Caki2 (cell line): ENCODE measurements around the gene SFMBT2. TPM values are rescaled to one million over a fixed set of nuclear protein-coding genes. Genes with fewer than 3 reads are reported as not detected.

Experiments
- DNase-seq: peaks from one replicate; pipeline ENCODE4 v3.0.0-alpha.2; 2015; ENCODE audit warnings: low read depth
- in situ Hi-C: cut with HindIII; loops from 2 replicates; pipeline ENCODE4 v1.10.0; 2016; ENCODE audit warnings: low sequenced_read_pairs, low pct_unique_long_range_greater_than_20kb, mixed read lengths
- total RNA-seq: library from RNA; depleted of rRNA; stranded (reverse); fragments of >200 nt; shearing (Covaris generic); gene quantifications from 2 replicates; pipeline ENCODE4 v1.2.3, GENCODE V29; 2014; ENCODE audit warnings: low replicate concordance

The SFMBT2 gene
- total RNA-seq, 1 experiment from 2014 or later: 0.24 TPM

DNA sequence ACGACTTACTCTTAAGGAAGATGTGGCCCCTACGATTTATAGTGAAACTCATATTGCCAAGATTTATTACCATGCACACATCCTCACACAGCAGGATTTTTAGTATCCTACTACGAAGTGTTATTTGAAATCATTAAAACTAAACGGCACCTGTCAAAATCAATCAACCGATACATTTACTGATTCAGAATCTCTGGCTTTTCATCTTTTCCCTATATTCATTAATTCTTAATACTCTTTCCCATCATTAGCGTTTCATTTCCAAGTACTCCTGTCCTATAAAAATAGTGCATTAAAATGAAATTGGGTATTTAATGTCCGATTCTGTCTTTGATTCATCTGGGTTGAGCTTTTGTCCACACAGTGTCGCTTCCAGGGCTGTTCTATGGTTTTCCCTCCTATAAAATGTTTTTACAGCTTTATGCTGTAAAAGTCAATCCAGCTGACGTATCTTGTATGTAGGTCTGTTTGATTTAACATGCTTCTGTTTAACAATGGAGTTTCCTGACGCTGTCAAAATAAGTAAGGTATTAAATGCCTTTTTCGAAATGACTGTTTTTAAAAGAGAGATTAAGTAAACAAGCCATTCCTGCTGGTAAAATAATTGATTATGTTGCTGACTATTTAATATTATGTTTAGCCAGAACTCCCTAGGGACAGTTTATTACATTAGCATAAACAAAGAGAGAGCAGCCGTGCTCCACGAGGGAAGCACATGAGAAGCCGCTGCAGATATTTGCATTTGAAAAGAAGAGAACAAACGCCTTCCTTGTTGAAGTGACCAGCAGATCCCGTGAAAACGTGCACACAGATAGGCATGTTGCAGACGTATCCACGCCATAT is 22.3 kb upstream of the SFMBT2 start:
- in situ Hi-C loops: no loop called here
- no peak for DNase-seq

DNA sequence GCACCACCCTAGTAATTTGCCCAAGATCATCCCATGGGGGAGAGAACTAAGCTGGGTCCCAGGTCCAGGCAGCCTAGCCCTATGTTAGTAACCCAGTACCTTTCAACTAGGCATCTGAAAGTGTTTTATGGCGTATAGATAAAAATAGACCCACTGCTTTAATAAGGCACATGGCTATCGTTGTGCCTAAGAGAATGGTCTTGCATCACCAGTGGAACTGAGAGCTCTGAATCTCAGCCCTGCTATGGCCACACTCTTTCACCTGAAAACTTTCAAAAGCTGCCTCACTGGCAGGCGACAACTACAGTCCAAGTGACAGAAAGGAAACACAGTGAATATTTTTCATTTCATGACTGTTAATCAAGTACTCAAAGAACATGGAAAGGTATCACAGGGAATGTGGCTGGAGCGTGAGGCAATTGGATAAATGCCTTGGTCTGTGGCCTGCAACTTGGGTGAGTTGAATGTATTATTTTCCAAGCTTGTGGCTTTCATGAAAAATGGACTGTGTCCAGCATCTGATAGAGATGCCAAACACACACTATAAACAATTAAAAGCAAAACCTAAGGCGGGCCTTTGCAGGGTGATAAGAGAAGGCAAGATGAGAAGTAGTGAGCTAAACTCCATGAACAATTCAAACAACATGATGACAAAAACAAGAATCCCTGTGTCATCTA is 18.0 kb upstream of the SFMBT2 start:
- in situ Hi-C loops: no loop called here
- no peak for DNase-seq

DNA sequence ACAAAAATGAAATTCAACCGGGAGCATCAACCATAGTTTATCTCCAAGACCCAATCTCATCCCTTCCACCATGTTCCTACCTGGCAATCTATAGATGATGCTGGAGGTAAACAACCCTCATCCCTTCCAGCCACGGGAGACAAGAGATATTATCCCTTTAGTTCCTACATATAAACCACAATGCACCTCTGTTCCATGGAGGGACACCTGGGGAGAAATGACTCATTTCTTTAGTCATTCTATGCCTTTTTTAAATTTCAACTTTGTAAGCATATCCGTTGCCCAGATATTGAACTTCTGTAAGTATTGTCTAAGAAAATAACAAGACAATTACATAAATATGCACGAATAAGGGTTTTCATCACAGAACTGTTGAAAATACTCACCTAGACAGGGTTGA is 15.5 kb upstream of the SFMBT2 start:
- in situ Hi-C loops: no loop called here
- DNase-seq: no peak

DNA sequence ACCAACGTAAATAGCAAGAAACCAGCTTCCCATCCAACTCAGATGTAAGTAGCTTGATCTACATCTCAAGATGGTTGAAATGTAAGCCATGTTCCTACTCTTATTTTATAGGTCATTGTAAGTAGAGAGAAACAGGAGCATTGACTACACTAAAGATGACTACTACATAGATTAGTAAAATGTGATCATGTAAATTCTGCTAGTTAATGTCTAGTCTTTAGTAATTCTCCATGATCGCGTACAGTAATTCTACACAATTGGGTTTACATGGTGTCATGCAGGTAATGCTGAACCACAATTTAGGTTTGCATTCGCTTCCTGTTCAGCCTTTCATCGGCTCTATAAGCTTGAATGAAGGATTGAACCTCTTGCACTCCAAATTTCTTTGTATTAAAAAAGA is 14.9 kb upstream of the SFMBT2 start:
- in situ Hi-C loops: no loop called here

DNA sequence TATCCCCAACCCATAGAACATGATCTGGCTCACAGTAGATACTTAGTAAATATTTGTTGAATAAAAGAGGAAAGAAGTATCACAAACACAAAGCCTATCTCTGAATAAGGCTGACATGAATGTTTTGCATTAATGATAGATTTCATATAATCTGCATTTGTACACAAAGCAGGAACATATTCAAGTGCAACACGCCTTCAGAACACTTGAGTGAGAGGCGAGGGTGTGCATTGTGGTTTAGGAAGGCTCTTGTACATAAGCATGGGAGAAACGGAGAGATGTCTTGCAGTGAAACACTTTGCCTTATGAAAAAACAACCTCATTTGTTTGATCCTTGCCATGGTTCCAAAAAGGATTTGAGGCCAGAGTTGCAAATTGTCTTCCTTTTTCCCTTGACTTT is 14.1 kb upstream of the SFMBT2 start:
- no peak for DNase-seq
- in situ Hi-C loops: no loop called here

More for the DNA sequence above, 14.9 kb upstream of the SFMBT2 start:
- no peak for DNase-seq

DNA sequence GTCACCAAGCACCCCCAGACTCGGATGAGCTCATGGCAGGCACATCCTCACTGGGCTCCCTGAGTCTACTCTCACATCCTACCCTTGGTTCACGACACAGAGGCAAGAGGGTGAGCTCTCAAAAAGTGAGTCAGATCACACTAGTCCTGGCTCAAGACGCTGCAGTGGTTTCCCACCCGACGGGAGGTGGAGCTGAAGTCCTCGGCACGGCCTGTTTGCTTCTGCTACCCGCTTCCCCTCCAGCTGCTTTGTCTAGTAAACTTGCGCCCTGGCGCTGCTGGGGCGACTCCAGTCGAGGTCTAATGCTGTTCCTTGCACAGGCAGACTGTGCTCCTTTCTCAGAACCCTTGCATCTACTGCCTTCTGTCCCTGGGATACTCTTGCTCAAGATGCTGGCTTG is 13.5 kb upstream of the SFMBT2 start:
- in situ Hi-C loops: no loop called here
- no peak for DNase-seq

DNA sequence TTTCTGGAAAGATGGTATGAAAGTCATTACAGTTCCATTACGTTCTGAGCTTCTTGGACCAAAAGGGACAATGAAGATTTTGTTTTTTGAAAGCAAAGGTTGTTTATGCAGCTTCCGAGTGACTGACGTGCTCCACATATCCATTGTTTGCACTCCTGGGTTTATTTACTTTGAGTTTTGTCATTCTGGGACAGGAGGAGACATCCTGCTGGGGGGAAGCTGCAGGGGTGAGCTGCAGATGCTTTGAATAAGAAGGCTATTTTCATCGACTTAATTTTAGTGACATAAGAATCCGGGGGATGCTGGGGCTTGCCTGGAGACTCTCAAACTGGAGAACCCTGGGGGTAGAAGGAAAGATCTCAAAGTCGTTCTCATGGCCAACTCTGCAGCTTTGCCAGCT is 12.7 kb upstream of the SFMBT2 start:
- in situ Hi-C loops: no loop called here
- no peak for DNase-seq

DNA sequence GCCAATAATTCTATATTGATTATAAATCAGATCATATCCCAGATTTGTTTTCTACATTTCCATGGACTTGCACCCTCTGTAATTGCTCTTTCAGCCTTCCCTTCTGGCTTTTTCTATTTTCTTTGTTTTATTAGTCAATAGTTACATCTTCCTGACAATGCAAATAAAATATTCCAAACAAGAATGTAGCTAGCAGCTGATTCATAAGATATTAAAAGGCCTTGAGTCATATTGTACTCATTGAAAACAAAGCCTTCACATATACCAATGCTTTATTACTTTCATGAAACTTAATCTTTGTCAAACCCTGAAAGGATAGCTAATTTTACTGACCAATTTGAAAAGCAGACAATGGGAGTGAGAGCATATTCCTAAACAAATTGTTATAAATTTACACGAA is 10.7 kb upstream of the SFMBT2 start:
- DNase-seq: no peak
- in situ Hi-C loops: no loop called here

DNA sequence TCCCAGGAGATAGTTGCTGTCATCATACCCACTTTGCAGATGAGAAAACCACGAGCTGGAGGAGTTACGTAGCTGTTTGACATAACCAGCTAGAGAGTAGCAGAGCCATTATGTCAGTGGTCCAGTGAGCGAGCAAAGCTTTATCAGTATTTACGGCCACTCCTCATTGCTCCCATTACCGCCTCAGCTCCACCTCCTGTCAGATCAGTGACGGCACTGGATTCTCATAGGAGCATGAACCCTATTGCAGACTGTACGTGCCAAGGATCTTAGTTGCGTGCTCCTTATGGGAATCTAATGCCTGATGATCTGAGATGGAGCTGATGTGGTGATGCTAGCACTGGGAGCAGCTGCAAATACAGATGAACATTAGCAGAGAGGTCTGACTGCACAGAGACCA is 9.2 kb upstream of the SFMBT2 start:
- in situ Hi-C loops: no loop called here
- DNase-seq: no peak

DNA sequence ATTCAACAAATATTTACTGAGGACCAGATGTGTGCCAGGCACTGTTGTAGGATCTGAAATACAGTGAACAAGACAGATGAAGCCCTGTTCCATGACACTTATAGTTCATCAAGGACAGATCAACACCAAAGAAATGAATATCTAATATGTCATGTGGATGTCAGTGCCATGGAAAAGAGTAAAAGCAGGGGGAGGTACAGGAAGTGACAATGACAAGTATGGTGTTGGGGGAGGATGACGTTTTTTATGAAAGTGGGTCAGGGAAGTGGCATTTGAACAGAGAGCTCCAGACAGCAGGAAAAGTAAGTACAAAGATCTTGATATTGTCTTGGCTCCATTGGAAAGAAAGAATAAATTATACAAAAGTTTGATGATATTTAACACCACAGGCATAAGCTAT is 7.0 kb upstream of the SFMBT2 start:
- no peak for DNase-seq
- in situ Hi-C loops: no loop called here

DNA sequence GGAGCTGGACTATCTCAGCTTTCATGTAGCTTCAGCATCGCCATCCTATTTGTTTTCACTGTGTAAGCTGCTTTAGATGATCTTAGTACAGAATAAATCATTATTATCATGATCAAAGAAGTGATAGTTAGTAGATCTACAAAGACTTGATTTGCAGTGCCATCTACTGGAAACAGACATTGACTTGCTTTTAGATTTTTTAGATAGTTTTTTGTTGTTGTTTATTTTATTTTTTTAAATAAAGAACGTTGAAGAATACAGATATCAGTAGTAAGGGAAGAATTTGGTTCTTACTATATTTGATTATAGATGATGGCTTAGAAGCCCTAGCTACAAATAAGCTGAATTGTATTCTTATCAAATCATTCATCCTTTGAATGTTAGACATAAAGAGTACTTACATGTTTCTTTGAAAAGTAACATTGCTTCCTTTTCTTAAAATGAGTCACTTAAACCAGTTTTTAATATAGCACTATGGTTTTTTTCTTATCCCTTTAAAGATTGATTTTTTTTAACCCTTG is 6.3 kb upstream of the SFMBT2 start:
- DNase-seq: peak; percentile 38
- in situ Hi-C loops: no loop called here

DNA sequence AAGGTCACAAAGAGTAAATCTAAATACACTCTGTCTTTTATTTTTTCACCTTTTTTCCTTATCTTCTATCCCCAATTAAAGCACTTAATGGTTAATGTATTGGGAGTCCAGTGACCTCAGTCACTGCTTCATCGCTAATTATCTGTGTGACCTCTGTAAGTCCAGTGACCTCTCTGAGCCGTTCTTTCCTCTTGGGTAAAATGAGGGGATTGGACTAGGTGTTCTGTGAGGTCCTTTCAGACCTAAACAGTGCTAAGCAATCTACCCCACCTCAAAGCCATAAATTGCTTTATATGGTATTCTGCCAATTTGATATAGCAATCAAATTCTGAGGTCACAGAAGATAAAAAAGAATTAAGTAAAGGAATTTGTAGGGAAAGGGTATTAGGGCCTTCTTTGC is 3.9 kb upstream of the SFMBT2 start:
- in situ Hi-C loops: no loop called here
- no peak for DNase-seq

DNA sequence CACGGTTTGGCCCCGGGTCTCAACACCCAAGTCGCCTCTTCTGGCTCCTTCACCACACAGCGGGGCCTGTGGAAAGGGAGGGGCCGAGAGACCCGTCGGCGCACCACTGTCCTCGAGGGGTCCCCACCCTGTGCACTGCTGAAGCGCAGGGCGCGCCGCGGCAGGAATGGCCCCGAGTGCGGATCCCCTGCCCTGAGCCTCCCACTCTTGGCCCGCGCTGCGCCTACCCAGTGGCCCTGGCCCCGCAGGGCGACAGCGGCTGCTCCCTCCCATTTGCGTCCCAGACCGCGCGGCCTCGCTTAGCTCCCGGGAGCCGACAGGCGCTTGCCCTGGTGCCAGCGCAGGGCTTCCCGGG is 2.1 kb upstream of the SFMBT2 start:
- no peak for DNase-seq
- in situ Hi-C loops: no loop called here

DNA sequence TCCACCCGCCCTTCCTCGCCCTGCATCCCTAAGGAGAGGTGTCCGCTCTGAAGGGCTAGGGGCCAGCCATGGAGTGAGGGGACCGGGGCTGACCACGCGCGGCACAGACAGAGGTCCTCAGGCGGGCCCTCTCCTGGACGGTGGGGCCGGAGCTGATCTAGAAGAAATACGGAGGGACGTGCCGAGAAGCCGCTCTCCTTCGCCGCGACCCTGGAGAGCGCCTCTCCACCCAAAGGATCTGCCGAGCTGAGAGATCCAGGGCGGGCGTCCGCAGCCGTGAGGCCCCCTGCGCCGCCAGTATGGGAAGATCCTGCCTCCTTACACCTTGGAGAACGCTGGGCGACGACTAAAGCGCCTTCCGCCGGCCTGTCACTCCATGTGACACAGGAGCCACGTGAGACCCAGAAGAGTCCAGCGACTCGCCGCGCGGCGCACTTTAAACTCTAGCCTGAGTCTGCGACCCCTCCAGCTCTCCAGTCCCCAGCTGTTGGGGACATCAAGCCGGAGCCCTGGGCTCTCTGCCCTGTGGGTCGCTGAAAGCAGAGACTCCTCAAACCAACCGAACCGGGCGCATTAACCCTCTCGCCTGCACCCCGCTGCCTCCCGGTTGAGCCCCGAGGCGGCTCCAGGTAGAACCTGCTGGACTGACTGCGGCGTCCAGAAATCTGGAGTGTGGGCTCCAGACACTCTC is 1.5 kb upstream of the SFMBT2 start:
- no peak for DNase-seq
- in situ Hi-C loops: no loop called here

DNA sequence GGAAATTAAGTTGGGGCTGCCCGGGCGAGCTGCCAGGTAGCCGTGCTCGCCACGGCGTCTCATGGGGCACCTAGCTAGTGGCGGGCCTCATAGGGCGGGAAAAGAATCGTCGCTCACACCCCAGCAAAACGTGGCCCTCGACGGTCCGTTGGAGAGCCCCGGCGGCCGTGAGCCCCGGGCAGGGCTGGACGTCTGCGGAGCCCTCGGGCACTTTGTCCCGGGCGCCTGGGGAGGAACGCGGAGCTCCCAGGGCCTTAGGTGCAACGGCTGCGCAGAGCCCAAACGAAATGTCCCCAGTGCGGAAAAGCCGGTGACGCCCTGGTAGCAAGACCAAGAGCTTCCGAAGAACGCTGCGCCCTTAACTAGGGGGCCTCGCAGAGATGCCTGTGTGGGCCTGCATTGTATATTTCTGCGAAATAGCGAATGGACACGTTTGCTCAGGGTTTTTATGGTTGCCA is 866 bp upstream of the SFMBT2 start:
- in situ Hi-C loops: no loop called here
- no peak for DNase-seq

DNA sequence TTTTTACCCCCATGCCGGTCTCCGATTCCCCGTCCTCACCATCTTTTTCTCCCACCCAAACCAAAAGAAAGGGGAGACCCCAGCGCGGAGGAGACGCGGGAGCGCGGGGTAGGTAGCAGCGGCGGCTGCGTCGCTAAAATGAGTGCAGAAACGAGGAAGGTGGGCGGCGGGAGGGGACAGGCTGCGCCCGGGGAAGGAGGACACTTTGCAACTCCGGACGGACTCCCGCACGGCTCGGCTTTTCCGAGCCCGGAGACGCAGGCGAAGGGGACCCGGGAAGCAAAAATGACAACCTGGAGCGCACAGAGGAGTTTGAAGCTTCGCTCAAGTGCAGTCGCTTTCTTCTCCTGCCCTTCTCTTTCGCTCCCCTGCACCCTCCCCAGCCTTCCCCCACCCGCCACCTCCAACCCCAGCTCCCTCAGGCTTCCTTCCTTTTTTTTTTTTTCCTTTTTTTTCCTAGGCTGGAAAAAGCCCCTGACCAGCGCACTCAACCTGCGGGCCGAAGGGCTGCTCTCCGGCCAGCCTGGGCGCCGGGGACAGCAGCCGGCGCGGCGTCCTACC is 453 bp downstream of the SFMBT2 start:
- DNase-seq: peak; percentile 29
- in situ Hi-C loops: no loop called here

DNA sequence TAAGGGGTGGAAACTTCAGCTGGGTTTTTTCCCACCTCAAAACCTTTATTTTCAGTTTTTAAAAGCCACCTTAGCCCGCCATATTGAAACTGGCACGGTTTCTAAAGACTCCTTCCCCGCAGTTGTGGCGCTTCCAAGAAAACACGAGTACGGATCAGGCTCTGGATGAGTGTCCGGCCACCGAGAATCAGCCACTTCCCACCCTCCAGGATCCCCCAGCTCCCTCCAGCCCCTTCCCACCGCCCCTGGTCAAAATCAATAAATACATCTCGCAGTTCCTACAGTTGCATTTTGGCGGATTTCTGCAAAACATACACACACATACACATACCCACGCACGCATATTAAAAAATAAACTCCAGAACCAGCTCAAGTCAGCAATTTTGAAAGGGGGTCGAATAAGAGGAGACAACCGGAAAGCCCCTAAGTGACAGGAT is 1.1 kb downstream of the SFMBT2 start:
- in situ Hi-C loops: no loop called here
- DNase-seq: no peak

DNA sequence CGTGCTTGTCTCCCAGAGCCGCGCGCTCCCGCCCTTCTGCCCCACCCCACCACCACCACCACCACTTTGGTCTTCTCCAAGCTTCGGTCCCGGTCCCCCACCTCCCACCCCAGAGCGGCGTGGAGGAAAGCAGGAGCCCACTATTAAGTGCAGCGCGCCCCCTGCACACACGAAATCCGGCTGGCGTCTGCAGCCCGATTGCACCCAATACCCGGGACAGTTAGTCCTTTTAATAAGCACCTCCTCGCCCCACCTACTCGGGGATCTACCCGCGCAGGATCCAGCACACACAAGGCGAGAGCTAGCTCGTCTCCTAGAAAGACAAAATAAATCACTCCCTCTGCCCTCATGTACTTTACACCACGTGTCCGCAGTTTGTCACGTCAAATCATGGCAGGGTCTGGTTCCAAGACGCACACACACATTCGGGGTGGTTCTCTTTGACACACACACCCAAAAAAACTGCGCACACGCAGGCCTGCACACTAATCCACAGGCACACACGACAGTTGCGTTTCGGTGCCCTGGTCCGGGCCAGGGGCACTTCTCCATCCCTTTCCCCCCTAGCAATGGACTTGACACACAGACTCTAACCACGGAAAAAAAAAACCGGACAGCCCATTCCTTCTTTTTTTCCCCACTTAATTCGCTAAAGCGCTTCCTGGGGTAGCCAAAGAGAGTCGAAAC is 1.6 kb downstream of the SFMBT2 start:
- peak; percentile 34 for DNase-seq
- in situ Hi-C loops: no loop called here
